ENCODE measurements around the gene PRR13.

DNA sequence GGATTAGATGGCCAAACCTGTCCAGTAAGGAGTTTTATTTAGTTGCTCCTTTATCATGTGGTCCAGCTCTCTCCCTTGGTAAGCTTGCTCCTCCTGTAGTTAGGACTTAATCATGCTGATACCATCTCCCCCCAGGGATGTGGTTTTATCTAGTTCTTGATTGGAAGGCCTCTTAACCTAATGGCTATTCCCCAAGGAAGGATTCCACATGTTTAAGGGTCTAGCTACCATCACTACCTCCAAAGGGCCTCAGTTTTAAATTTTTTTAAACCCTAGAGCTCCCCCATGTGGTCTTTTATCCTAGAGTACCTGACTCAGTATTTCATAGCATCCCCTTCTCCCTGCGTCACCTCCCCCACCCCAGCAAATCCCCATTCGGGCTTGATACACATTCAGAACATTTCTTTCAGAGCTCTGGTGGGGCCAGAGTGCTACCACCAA is 35.3 kb downstream of the PRR13 start:
- TF ChIP-seq CTCF (conservative IDR thresholded peaks at IDR 0.05; ENCODE audit: low read depth, low read length): peak; percentile 54
- no peak for TF ChIP-seq EZH2 (IDR thresholded peaks at IDR 0.05; ENCODE audit: borderline replicate concordance, low read depth, low read length, poor library complexity, severe bottlenecking)

All from A673 (cell line).